ENCODE results near the gene SHQ1. TPM values are rescaled to one million over a fixed set of nuclear protein-coding genes. Genes with fewer than 3 reads are reported as not detected.

Gene SHQ1
- total RNA-seq, 1 experiment from 2014 or later = 32.5 TPM

DNA sequence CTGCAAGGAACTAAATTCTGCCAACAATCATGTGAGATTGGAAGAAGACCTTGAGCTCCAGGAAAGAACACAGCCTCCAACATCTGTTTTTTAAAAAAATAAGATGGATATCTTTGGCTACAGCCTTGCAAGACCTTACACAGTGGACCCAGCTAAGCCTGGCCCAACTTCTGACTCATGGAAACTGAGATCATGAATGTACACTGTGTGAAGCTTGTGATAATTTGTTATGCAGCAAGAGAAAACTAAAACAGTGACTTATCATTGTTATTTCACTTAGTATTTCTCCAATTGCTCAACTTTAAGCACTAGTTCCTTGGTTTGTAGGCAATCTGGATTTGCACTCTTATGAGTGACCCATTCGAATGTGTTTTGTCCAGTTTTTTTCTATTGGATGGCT, 29.3 kb downstream of the SHQ1 start:
- Histone ChIP-seq H3K79me2 (ENCODE audit: insufficient read depth, low read length) (no peaks in the 10 kb centered on the region), H3K4me1 (ENCODE audit: insufficient read depth, low read length) (no peaks in the 10 kb centered on the region), H3K56ac (ENCODE audit: insufficient read length, low read depth, low read length) (no peak overlapping the region), H3K23ac (ENCODE audit: insufficient read length, low read depth, low read length) (no peak overlapping the region), H2BK120ac (ENCODE audit: low read depth, low read length, poor library complexity, severe bottlenecking) (no peak overlapping the region), H4K91ac (ENCODE audit: insufficient read length, low read depth, low read length) (no peak overlapping the region), H3K4me2 (ENCODE audit: insufficient read depth, insufficient read length, low read length) (no peak overlapping the region), H2BK20ac (ENCODE audit: low read depth, low read length, poor library complexity, severe bottlenecking) (no peak overlapping the region), H2AFZ (ENCODE audit: low read length) (no peak overlapping the region), H2AK5ac (ENCODE audit: insufficient read length, low read length) (no peak overlapping the region), H2BK12ac (ENCODE audit: insufficient read length, low read depth, low read length) (no peak overlapping the region), H4K5ac (ENCODE audit: insufficient read length, low read depth, low read length) (no peak overlapping the region), H3K79me1 (ENCODE audit: insufficient read depth, low read depth, low read length, poor library complexity, severe bottlenecking) (no peaks in the 10 kb centered on the region), H3K9me3 (ENCODE audit: control insufficient read depth, low read depth, low read length) (no peaks in the 10 kb centered on the region), H3K18ac (ENCODE audit: insufficient read length, low read depth, low read length) (no peak overlapping the region), H3K27me3 (ENCODE audit: insufficient read depth, low read length) (no peaks in the 10 kb centered on the region), H3K4ac (ENCODE audit: low read depth, low read length) (no peak overlapping the region), H3K23me2 (ENCODE audit: insufficient read length, low read depth, low read length, poor library complexity, severe bottlenecking) (no peaks in the 10 kb centered on the region), H3K27ac (ENCODE audit: insufficient read length, low read depth, low read length) (no peak overlapping the region), H3K14ac (ENCODE audit: insufficient read depth, low read length) (no peak overlapping the region), H2BK5ac (ENCODE audit: insufficient read length, low read length) (no peak overlapping the region), H3T11ph (ENCODE audit: low read length) (no peak overlapping the region), H3K9ac (ENCODE audit: extremely low read depth, insufficient read length, low read length) (no peak overlapping the region), H4K20me1 (ENCODE audit: control insufficient read depth, insufficient read depth, insufficient read length) (no peaks in the 10 kb centered on the region), H4K8ac (replicated peaks; ENCODE audit: insufficient read length, low read depth, low read length) (no peak overlapping the region), H2BK15ac (ENCODE audit: low read depth, low read length) (no peak overlapping the region)
- TF ChIP-seq, protein P1, sequence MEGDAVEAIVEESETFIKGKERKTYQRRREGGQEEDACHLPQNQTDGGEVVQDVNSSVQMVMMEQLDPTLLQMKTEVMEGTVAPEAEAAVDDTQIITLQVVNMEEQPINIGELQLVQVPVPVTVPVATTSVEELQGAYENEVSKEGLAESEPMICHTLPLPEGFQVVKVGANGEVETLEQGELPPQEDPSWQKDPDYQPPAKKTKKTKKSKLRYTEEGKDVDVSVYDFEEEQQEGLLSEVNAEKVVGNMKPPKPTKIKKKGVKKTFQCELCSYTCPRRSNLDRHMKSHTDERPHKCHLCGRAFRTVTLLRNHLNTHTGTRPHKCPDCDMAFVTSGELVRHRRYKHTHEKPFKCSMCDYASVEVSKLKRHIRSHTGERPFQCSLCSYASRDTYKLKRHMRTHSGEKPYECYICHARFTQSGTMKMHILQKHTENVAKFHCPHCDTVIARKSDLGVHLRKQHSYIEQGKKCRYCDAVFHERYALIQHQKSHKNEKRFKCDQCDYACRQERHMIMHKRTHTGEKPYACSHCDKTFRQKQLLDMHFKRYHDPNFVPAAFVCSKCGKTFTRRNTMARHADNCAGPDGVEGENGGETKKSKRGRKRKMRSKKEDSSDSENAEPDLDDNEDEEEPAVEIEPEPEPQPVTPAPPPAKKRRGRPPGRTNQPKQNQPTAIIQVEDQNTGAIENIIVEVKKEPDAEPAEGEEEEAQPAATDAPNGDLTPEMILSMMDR (conservative IDR thresholded peaks at IDR 0.05) = no peak
- Mint-ChIP-seq H3K9me3 (no peaks in the 10 kb centered on the region), H3K36me3 (ENCODE audit: insufficient read depth in 1 of 3, low read depth in 3 of 3) (peaks cover 0 to 7% (median 0%) of the 10 kb centered on the region in 3 experiments; a peak in 3 of 7 replicates), H3K4me3 (no peak overlapping the region), H3K27ac (no peak overlapping the region), H3K4me1 (peaks cover 0 to 10% of the 10 kb centered on the region in 2 experiments; a peak in 3 of 4 replicates), H3K27me3 (ENCODE audit: low read depth) (no peaks in the 10 kb centered on the region)
- no CpG with 5 or more reads among the region's 1 CpG for WGBS (ENCODE audit: extremely low coverage, insufficient read length, low lambda C conversion rate)
- no peak for DNase-seq
